H1 (cell line): ENCODE data around the gene MAGOHB. TPM values are rescaled to one million over a fixed set of nuclear protein-coding genes. Genes with fewer than 3 reads are reported as not detected.

Experiments used
- CTCF ChIA-PET: fragments of 300-600 bp; sonication (Branson Sonifier 250); formaldehyde crosslinking; loops from one replicate; lab custom pipeline; 2021; ENCODE audit not compliant: partially characterized antibody; lab: Charles Lee
- POLR2A ChIA-PET: fragments of 300-600 bp; sonication (Branson Sonifier 250); formaldehyde crosslinking; loops from one replicate; lab custom pipeline; 2021; ENCODE audit warnings: inconsistent platforms; ENCODE audit not compliant: partially characterized antibody; lab: Charles Lee
- DNase-seq, 2 experiments: peaks; one replicate each; pipeline versions ENCODE4 v3.0.0 to v3.0.0-alpha.2; 2010 to 2022; ENCODE audit warnings: low spot score in 2 of 2, low read depth in 1 of 2, mixed read lengths in 1 of 2
- FAIRE-seq: peaks from 2 replicates; lab custom pipeline; 2011; peaks lifted over from hg19 to GRCh38; lab: Jason Lieb, UNC
- H2AFZ ChIP-seq: 2 replicates; pipeline ENCODE4 v1.8.1; 2012; ENCODE audit warnings: low read length, inconsistent platforms
- H2AK5ac ChIP-seq: 2 replicates; pipeline ENCODE4 v1.6.1; 2013; ENCODE audit warnings: low read depth, low read length
- H2BK120ac ChIP-seq: replicated peaks from 2 replicates; pipeline ENCODE3; 2013; ENCODE audit warnings: low read depth, low read length, inconsistent platforms
- H2BK12ac ChIP-seq: 2 replicates; pipeline ENCODE4 v1.6.1; 2013; ENCODE audit warnings: low read depth, low read length
- H2BK15ac ChIP-seq: 2 replicates; pipeline ENCODE4 v1.6.1; 2013; ENCODE audit warnings: low read length
- H2BK20ac ChIP-seq: 2 replicates; pipeline ENCODE4 v1.6.1; 2013; ENCODE audit warnings: low read length
- H2BK5ac ChIP-seq: 2 replicates; pipeline ENCODE4 v1.6.1; 2013; ENCODE audit warnings: low read depth, low read length
- H3K14ac ChIP-seq: 2 replicates; pipeline ENCODE4 v1.6.1; 2013; ENCODE audit warnings: inconsistent platforms; ENCODE audit not compliant: insufficient read length
- H3K18ac ChIP-seq: 2 replicates; pipeline ENCODE4 v1.6.1; 2013; ENCODE audit warnings: low read length; ENCODE audit errors: extremely low read depth
- H3K23ac ChIP-seq: 2 replicates; pipeline ENCODE4 v1.6.1; 2013; ENCODE audit warnings: inconsistent platforms; ENCODE audit not compliant: insufficient read length
- H3K23me2 ChIP-seq: 2 replicates; pipeline ENCODE4 v1.6.1; 2013; ENCODE audit warnings: low read depth, low read length
- H3K27ac ChIP-seq: 2 replicates; pipeline ENCODE4 v1.6.1; 2011; ENCODE audit warnings: low read depth, low read length, inconsistent platforms
- H3K27me3 ChIP-seq, 4 experiments: replicated peaks in 1 of 4; 1 replicate in 1 of 4; 2 replicates in 3 of 4; pipeline versions ENCODE4 v1.6.1 to v1.8.1; 2011 to 2013; ENCODE audit warnings: low read length in 3 of 4, mild to moderate bottlenecking in 3 of 4, inconsistent platforms in 2 of 4, mixed read lengths in 2 of 4, moderate library complexity in 1 of 4; ENCODE audit not compliant: control insufficient read depth in 3 of 4, insufficient read depth in 3 of 4; ENCODE audit errors: extremely low read depth in 1 of 4
- H3K36me3 ChIP-seq, 4 experiments: 2 replicates each; pipeline versions ENCODE4 v1.6.1 to v1.8.1; 2011 to 2013; ENCODE audit warnings: mild to moderate bottlenecking in 4 of 4, low read length in 3 of 4, moderate library complexity in 2 of 4, control low read depth in 1 of 4, inconsistent platforms in 1 of 4; ENCODE audit not compliant: insufficient read depth in 4 of 4, control insufficient read depth in 2 of 4
- H3K4ac ChIP-seq: replicated peaks from 2 replicates; pipeline ENCODE3; 2013; ENCODE audit warnings: low read length, low read depth, mixed read lengths, inconsistent platforms; ENCODE audit not compliant: insufficient read length
- H3K4me1 ChIP-seq, 4 experiments: replicated peaks in 1 of 4; 1 replicate in 1 of 4; 2 replicates in 3 of 4; pipeline versions ENCODE4 v1.6.1 to v1.8.1; 2011 to 2013; ENCODE audit warnings: low read length in 3 of 4, inconsistent platforms in 2 of 4, mixed read lengths in 1 of 4; ENCODE audit not compliant: insufficient read depth in 4 of 4, control insufficient read depth in 3 of 4
- H3K4me2 ChIP-seq, 2 experiments: 2 replicates each; pipeline versions ENCODE4 v1.6.1 to v1.8.1; 2011 to 2013; ENCODE audit warnings: low read depth in 2 of 2, low read length in 2 of 2, control low read depth in 1 of 2, inconsistent platforms in 1 of 2, mild to moderate bottlenecking in 1 of 2; ENCODE audit not compliant: insufficient read depth in 1 of 2
- H3K4me3 ChIP-seq, 4 experiments: fragments of 200-600, 300-600 bp in 1 of 4; sonication (generic), shearing (Covaris generic), sonication (Bioruptor Twin) in 1 of 4; 2 replicates each; pipeline versions ENCODE4 v1.5.1 to v1.8.1; 2011 to 2016; ENCODE audit warnings: low read length in 4 of 4, low read depth in 3 of 4, control low read depth in 2 of 4, inconsistent platforms in 2 of 4, mild to moderate bottlenecking in 2 of 4, mixed read lengths in 1 of 4, moderate library complexity in 1 of 4; ENCODE audit not compliant: insufficient read depth in 2 of 4; ENCODE audit errors: extremely low read depth in 1 of 4
- H3K56ac ChIP-seq: replicated peaks from 2 replicates; pipeline ENCODE3; 2013; ENCODE audit warnings: low read depth, mild to moderate bottlenecking, mixed read lengths, low read length, inconsistent platforms; ENCODE audit not compliant: insufficient read length
- H3K79me1 ChIP-seq: 2 replicates; pipeline ENCODE4 v1.6.1; 2013; ENCODE audit warnings: low read depth, low read length, control low read depth
- H3K79me2 ChIP-seq, 2 experiments: 2 replicates each; pipeline versions ENCODE4 v1.6.1 to v1.8.1; 2012 to 2013; ENCODE audit warnings: low read length in 2 of 2, mild to moderate bottlenecking in 2 of 2, inconsistent platforms in 1 of 2; ENCODE audit not compliant: insufficient read depth in 2 of 2, control insufficient read depth in 1 of 2
- H3K9ac ChIP-seq, 4 experiments: replicated peaks in 1 of 4; 1 replicate in 1 of 4; 2 replicates in 3 of 4; pipeline versions ENCODE4 v1.6.1 to v1.8.1; 2011 to 2013; ENCODE audit warnings: low read depth in 3 of 4, low read length in 3 of 4, control low read depth in 2 of 4, mild to moderate bottlenecking in 2 of 4, moderate library complexity in 2 of 4, inconsistent platforms in 1 of 4; ENCODE audit errors: extremely low read depth in 1 of 4
- H3K9me3 ChIP-seq, 2 experiments: 2 replicates each; pipeline versions ENCODE4 v1.6.1 to v1.8.1; 2012 to 2013; ENCODE audit warnings: mild to moderate bottlenecking in 2 of 2, moderate library complexity in 2 of 2, control low read depth in 1 of 2, inconsistent platforms in 1 of 2, low read depth in 1 of 2, low read length in 1 of 2, mixed read lengths in 1 of 2; ENCODE audit not compliant: insufficient read depth in 2 of 2
- H4K20me1 ChIP-seq, 2 experiments: replicated peaks in 1 of 2; 2 replicates each; pipeline versions ENCODE3 to v1.8.1; 2011 to 2013; ENCODE audit warnings: inconsistent platforms in 2 of 2, low read length in 2 of 2, mild to moderate bottlenecking in 1 of 2; ENCODE audit not compliant: insufficient read depth in 2 of 2, control insufficient read depth in 1 of 2
- H4K5ac ChIP-seq: 2 replicates; pipeline ENCODE4 v1.6.1; 2013; ENCODE audit warnings: low read length, low read depth, mixed read lengths, inconsistent platforms; ENCODE audit not compliant: insufficient read length
- H4K8ac ChIP-seq: 2 replicates; pipeline ENCODE4 v1.8.0; 2013; ENCODE audit warnings: mild to moderate bottlenecking, moderate library complexity, low read length, inconsistent platforms; ENCODE audit not compliant: insufficient read depth; ENCODE audit errors: extremely low read depth
- H4K91ac ChIP-seq: replicated peaks from 2 replicates; pipeline ENCODE3; 2013; ENCODE audit warnings: low read length, mixed read lengths, inconsistent platforms; ENCODE audit not compliant: insufficient read length
- CEBPB ChIP-seq: IDR thresholded peaks from 2 replicates; pipeline ENCODE4 v1.6.1; 2012; ENCODE audit warnings: low read depth, low read length
- CHD2 ChIP-seq: IDR thresholded peaks from 2 replicates; pipeline ENCODE4 v1.6.1; 2012; ENCODE audit warnings: low read length, improper control_type of control experiment
- TCF12 ChIP-seq: IDR thresholded peaks from 2 replicates; pipeline ENCODE4 v1.6.1; 2011; ENCODE audit warnings: low read depth, mild to moderate bottlenecking, low read length
- WGBS, 2 experiments: shearing (Covaris generic) in 1 of 2; methylation state at CpG; one replicate each; pipeline versions ENCODE4 v1.1.6 to v1.1.7; 2013 to 2015; ENCODE audit warnings: low lambda C conversion rate in 2 of 2, mixed read lengths in 2 of 2, inconsistent platforms in 1 of 2, low coverage in 1 of 2, missing lambda C conversion rate in 1 of 2; ENCODE audit not compliant: insufficient replicate concordance in 2 of 2, insufficient coverage in 1 of 2, insufficient read length in 1 of 2; ENCODE audit errors: extremely low coverage in 1 of 2, missing lambda C conversion rate in 1 of 2; 5-methylcytosine and 5-hydroxymethylcytosine counted together
- polyA plus RNA-seq, 7 experiments: library from polyadenylated mRNA; depleted of rRNA in 3 of 7; stranded (reverse) in 5 of 7; unstranded in 2 of 7; fragments of >200 nt in 5 of 7; fragments of 200-250 nt in 2 of 7; gene quantifications; 1 replicate in 5 of 7; 2 replicates in 1 of 7; 4 replicates in 1 of 7; pipeline versions ENCODE4 v1.2.1 to v1.2.3, GENCODE V29; 2011 to 2013; ENCODE audit warnings: missing spikeins in 2 of 7, mixed read lengths in 2 of 7
- total RNA-seq: library from RNA; stranded (reverse); fragmentation: NEBNext Ultra II Directional; extraction: Animal tissue kit (Norgen Biotek cat#: 25700); gene quantifications from 2 replicates; pipeline ENCODE4 v1.2.1, GENCODE V29; 2021

The MAGOHB gene
- total and polyA plus RNA-seq, 2 of the 8 experiments (the other 6 are each of a cell fraction or from before 2014, with no cell fraction given) = 21.5 to 53.7 TPM

DNA sequence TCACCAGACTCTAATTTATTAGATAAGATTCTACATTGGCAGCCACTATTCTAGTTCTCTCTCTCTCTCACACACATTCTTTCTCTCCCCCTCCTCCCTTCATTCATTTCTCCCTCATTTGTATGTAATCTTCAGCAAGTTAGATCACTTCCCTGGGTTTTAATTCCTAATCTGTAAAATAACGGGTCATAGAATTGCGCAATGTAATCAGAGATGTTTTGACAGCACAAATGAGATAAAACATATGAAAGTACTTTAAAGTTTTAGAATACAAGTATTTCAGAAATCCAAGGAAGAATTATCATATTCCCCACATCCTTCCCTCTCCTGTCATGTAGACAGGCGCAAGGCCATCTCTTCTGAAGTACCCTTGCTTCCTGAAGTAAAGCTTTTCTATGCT is 38.8 kb upstream of the MAGOHB start:
- no peaks in the 10 kb centered on the region for H4K20me1 ChIP-seq
- no peak overlapping the region for H2BK120ac ChIP-seq
- no peak overlapping the region for H3K4ac ChIP-seq
- no peak for FAIRE-seq
- no peak overlapping the region for H3K23ac ChIP-seq
- H3K4me3 ChIP-seq = no peak overlapping the region
- no peak overlapping the region for H2AK5ac ChIP-seq
- no peaks in the 10 kb centered on the region for H3K23me2 ChIP-seq
- H3K9ac ChIP-seq = no peak overlapping the region
- H2BK15ac ChIP-seq = no peak overlapping the region
- no peaks in the 10 kb centered on the region; a peak in 1 of 8 replicates for H3K36me3 ChIP-seq
- peaks cover 13 to 20% of the 10 kb centered on the region in 2 experiments; a peak in 3 of 4 replicates for H3K9me3 ChIP-seq
- no peak overlapping the region for H2BK20ac ChIP-seq
- no peak overlapping the region for H4K8ac ChIP-seq
- H3K4me2 ChIP-seq = no peak overlapping the region
- no peak for DNase-seq
- no peak overlapping the region for H4K91ac ChIP-seq
- no peak overlapping the region for H4K5ac ChIP-seq
- ChIA-PET POLR2A (no interaction called here), CTCF (no interaction called here)
- 95% methylated on average over 3 of the region's 3 CpGs; no CpG with 5 or more reads in 1 of the 2 experiments for WGBS, 2 experiments
- H2BK5ac ChIP-seq = no peak overlapping the region
- H3K18ac ChIP-seq = no peak overlapping the region
- H2AFZ ChIP-seq = no peak overlapping the region
- no peaks in the 10 kb centered on the region for H3K27me3 ChIP-seq
- H3K27ac ChIP-seq = no peak overlapping the region
- H3K79me1 ChIP-seq = no peaks in the 10 kb centered on the region
- H3K14ac ChIP-seq = no peak overlapping the region
- no peaks in the 10 kb centered on the region for H3K79me2 ChIP-seq
- H3K56ac ChIP-seq = no peak overlapping the region
- H2BK12ac ChIP-seq = no peak overlapping the region
- H3K4me1 ChIP-seq = no peaks in the 10 kb centered on the region
- TF ChIP-seq TCF12 (no peak), CHD2 (no peak), CEBPB (peak; percentile 83; the same call in 1 of the 2 replicates)
